ENCODE data around the gene SVOPL. TPM values are rescaled to one million over a fixed set of nuclear protein-coding genes. Genes with fewer than 3 reads are reported as not detected.

Gene SVOPL
- total and polyA plus RNA-seq, 3 experiments from 2014 or later, result not detected

Other genes with a start within 250 kb of the SVOPL start
- 10 to 100 TPM; 15.2 to 16.3 TPM for gene TRIM24, start 241.1 kb downstream of the SVOPL start, total RNA-seq
- gene TRIM24, start 241.1 kb downstream of the SVOPL start, polyA plus RNA-seq, result 8.4 TPM
- not detected for gene TMEM213, start 96.6 kb upstream of the SVOPL start, total RNA-seq
- 0.05 TPM for gene TMEM213, start 96.6 kb upstream of the SVOPL start, polyA plus RNA-seq
- not detected for gene ATP6V0A4, start 96.8 kb upstream of the SVOPL start, total RNA-seq
- not detected for gene ATP6V0A4, start 96.8 kb upstream of the SVOPL start, polyA plus RNA-seq

Measured in CD8-positive, alpha-beta memory T cell (primary cell).